ENCODE data around the gene CACTIN. TPM values are rescaled to one million over a fixed set of nuclear protein-coding genes. Genes with fewer than 3 reads are reported as not detected.
A peak's percentile ranks its signal among the peaks of the same experiment; 100 is the strongest.

The CACTIN gene
- total and polyA plus RNA-seq, 2 of the 4 experiments (the other 2 are of a cell fraction) = 10.8 to 19.5 TPM

- Histone ChIP-seq H3K9ac (ENCODE audit: low read depth, low read length) (no peak overlapping the region), H4K8ac (ENCODE audit: low read depth in 2 of 2, low read length in 2 of 2) (no peak overlapping the region), H2AK5ac (ENCODE audit: low read depth, low read length) (peak overlapping the region; percentile 28; the same call in 1 of the 2 replicates), H3K18ac (ENCODE audit: low read depth, low read length) (no peak overlapping the region), H3K4me2 (ENCODE audit: low read depth, low read length) (no peak overlapping the region), H4K5ac (ENCODE audit: low read depth, low read length) (no peak overlapping the region), H3K27ac (ENCODE audit: insufficient read depth, low read length) (no peak overlapping the region), H3K27me3 (ENCODE audit: control insufficient read depth, insufficient read depth, low read length) (no peaks in the 10 kb centered on the region), H3K79me1 (ENCODE audit: low read depth in 1 of 2, low read length in 2 of 2) (no peaks in the 10 kb centered on the region), H2AK9ac (replicated peaks; ENCODE audit: low read depth, low read length, poor library complexity) (peak overlapping the region; percentile 6), H3K4me1 (ENCODE audit: control insufficient read depth, insufficient read depth, low read length) (no peaks in the 10 kb centered on the region), H2BK5ac (ENCODE audit: low read depth, low read length, poor library complexity, severe bottlenecking) (no peak overlapping the region), H2AFZ (replicated peaks; ENCODE audit: low read length, poor library complexity) (no peak overlapping the region), H3K9me1 (ENCODE audit: insufficient read depth, low read length) (0 out of 2 replicates have a peak, but pooled peaks cover 3% of the 10 kb centered on the region), H3K23ac (ENCODE audit: low read depth, low read length) (no peak overlapping the region), H3K56ac (ENCODE audit: extremely low read depth, insufficient read depth, low read length) (no peak overlapping the region), H2BK15ac (ENCODE audit: low read depth, low read length) (no peak overlapping the region), H2BK120ac (ENCODE audit: low read depth, low read length) (no peak overlapping the region), H3K4ac (ENCODE audit: low read depth, low read length) (no peak overlapping the region), H3K9me3 (ENCODE audit: control insufficient read depth, insufficient read depth, low read length) (no peaks in the 10 kb centered on the region), H4K20me1 (ENCODE audit: insufficient read depth, low read length) (no peaks in the 10 kb centered on the region), H4K91ac (ENCODE audit: insufficient read depth, low read depth, low read length) (no peak overlapping the region), H3K14ac (replicated peaks; ENCODE audit: low read depth, low read length) (no peak overlapping the region), H3K4me3 (ENCODE audit: insufficient read depth, low read depth, low read length) (no peak overlapping the region), H3K36me3 (ENCODE audit: control insufficient read depth, insufficient read depth, low read length) (no peaks in the 10 kb centered on the region), H2BK20ac (ENCODE audit: low read depth, low read length) (no peak overlapping the region)
- dilution Hi-C loops (cut with HindIII; ENCODE audit: low sequenced_read_pairs, unreplicated experiment) (no loop called here), in situ Hi-C loops (cut with MboI; ENCODE audit: low sequenced_read_pairs) (no loop called here), intact Hi-C loops (cut with micrococcal nuclease) (no loop called here)
- no TSS peak for BruUV-seq (replicated peaks)
- DNase-seq (no peak), ATAC-seq (ENCODE audit: low read depth) (no peak)
- TF ChIP-seq POLR2A (IDR thresholded peaks at IDR 0.05; ENCODE audit: low read depth, low read length) (no peak), MXI1 (IDR thresholded peaks at IDR 0.05; ENCODE audit: borderline replicate concordance, low read depth, low read length) (no peak)
- 86% methylated on average over 2 of the region's 17 CpGs; no CpG with 5 or more reads in 1 of the 2 experiments for WGBS, 2 experiments (ENCODE audit: extremely low coverage in 2 of 2, insufficient read length in 1 of 2)
- ChIA-PET CTCF (no interaction called here), POLR2A (ENCODE audit: unreplicated experiment) (no interaction called here)
Measured at GRCh38 chr19:3563709-3564524, 62.7 kb downstream of the CACTIN start.

Small RNA genes lying within 50 kb of the gene (microRNA-seq; reads per million reads assigned to microRNA genes)
- not detected for gene AC005786.1 (ENCODE audit: insufficient read depth, insufficient read length)

Small RNA genes lying within 50 kb of the gene (small RNA-seq; reads per million reads assigned to genes)
- 0 reads per million in 5 experiments for gene AC005786.1

Other genes starting within 250 kb of the CACTIN start
- gene SMIM24, start 146.3 kb downstream of the CACTIN start, total RNA-seq (2012; rRNA removed) = not detected in 2 replicates
- gene SMIM24, start 146.3 kb downstream of the CACTIN start, polyA plus RNA-seq (2012; rRNA removed) = not detected in 2 replicates
- not detected in 2 replicates for gene SMIM44, start 143.3 kb downstream of the CACTIN start, total RNA-seq (2012; rRNA removed)
- gene SMIM44, start 143.3 kb downstream of the CACTIN start, polyA plus RNA-seq (2012; rRNA removed) = not detected in 2 replicates
- gene DOHH, start 126.1 kb downstream of the CACTIN start, total RNA-seq (2012; rRNA removed) = 3.2 and 4.2 TPM in 2 replicates
- gene DOHH, start 126.1 kb downstream of the CACTIN start, polyA plus RNA-seq (2012; rRNA removed) = 9.2 and 13.6 TPM in 2 replicates
- gene FZR1, start 120.5 kb downstream of the CACTIN start, total RNA-seq (2012; rRNA removed) = 21.5 and 24.4 TPM in 2 replicates
- gene FZR1, start 120.5 kb downstream of the CACTIN start, polyA plus RNA-seq (2012; rRNA removed) = 47.8 and 56.3 TPM in 2 replicates
- gene TEKTIP1, start 87.6 kb downstream of the CACTIN start, total RNA-seq (2012; rRNA removed) = not detected in 2 replicates
- not detected in 2 replicates for gene TEKTIP1, start 87.6 kb downstream of the CACTIN start, polyA plus RNA-seq (2012; rRNA removed)
- 20.4 and 25.0 TPM in 2 replicates for gene MFSD12, start 69.2 kb downstream of the CACTIN start, total RNA-seq (2012; rRNA removed)
- 77.2 and 85.1 TPM in 2 replicates for gene MFSD12, start 69.2 kb downstream of the CACTIN start, polyA plus RNA-seq (2012; rRNA removed)
- 57.5 and 59.4 TPM in 2 replicates for gene HMG20B, start 53.8 kb downstream of the CACTIN start, total RNA-seq (2012; rRNA removed)
- gene HMG20B, start 53.8 kb downstream of the CACTIN start, polyA plus RNA-seq (2012; rRNA removed) = 63.8 and 76.9 TPM in 2 replicates
- gene GIPC3, start 41.3 kb downstream of the CACTIN start, total RNA-seq (2012; rRNA removed) = under 0.01 TPM in 2 replicates
- 0.36 and 0.42 TPM in 2 replicates for gene GIPC3, start 41.3 kb downstream of the CACTIN start, polyA plus RNA-seq (2012; rRNA removed)
- gene TBXA2R, start 19.9 kb downstream of the CACTIN start, total RNA-seq (2012; rRNA removed) = 0.28 and 0.36 TPM in 2 replicates
- 2.3 and 3.6 TPM in 2 replicates for gene TBXA2R, start 19.9 kb downstream of the CACTIN start, polyA plus RNA-seq (2012; rRNA removed)
- 10.8 and 13.6 TPM in 2 replicates for gene PIP5K1C, start 73.7 kb upstream of the CACTIN start, total RNA-seq (2012; rRNA removed)
- gene PIP5K1C, start 73.7 kb upstream of the CACTIN start, polyA plus RNA-seq (2012; rRNA removed) = 23.3 and 28.0 TPM in 2 replicates
- gene TJP3, start 81.6 kb upstream of the CACTIN start, total RNA-seq (2012; rRNA removed) = not detected in 2 replicates
- not detected in 2 replicates for gene TJP3, start 81.6 kb upstream of the CACTIN start, polyA plus RNA-seq (2012; rRNA removed)
- 8.6 and 9.5 TPM in 2 replicates for gene APBA3, start 134.9 kb upstream of the CACTIN start, total RNA-seq (2012; rRNA removed)
- gene APBA3, start 134.9 kb upstream of the CACTIN start, polyA plus RNA-seq (2012; rRNA removed) = 18.4 and 21.0 TPM in 2 replicates
- 55.9 and 68.6 TPM in 2 replicates for gene MRPL54, start 135.9 kb upstream of the CACTIN start, total RNA-seq (2012; rRNA removed)
- 75.7 and 96.5 TPM in 2 replicates for gene MRPL54, start 135.9 kb upstream of the CACTIN start, polyA plus RNA-seq (2012; rRNA removed)
- not detected in 2 replicates for gene RAX2, start 145.4 kb upstream of the CACTIN start, total RNA-seq (2012; rRNA removed)
- not detected in 2 replicates for gene RAX2, start 145.4 kb upstream of the CACTIN start, polyA plus RNA-seq (2012; rRNA removed)
- not detected in 2 replicates for gene MATK, start 159.6 kb upstream of the CACTIN start, total RNA-seq (2012; rRNA removed)
- gene MATK, start 159.6 kb upstream of the CACTIN start, polyA plus RNA-seq (2012; rRNA removed) = not detected in 2 replicates
- gene ZFR2, start 242.2 kb upstream of the CACTIN start, total RNA-seq (2012; rRNA removed) = 0.28 TPM in 1 of 2 replicates, not detected in the other
- gene ZFR2, start 242.2 kb upstream of the CACTIN start, polyA plus RNA-seq (2012; rRNA removed) = 0.10 and 0.19 TPM in 2 replicates

Measured in IMR-90 (cell line).